Tibial artery (tissue), 4 donors: ENCODE measurements around the gene TNN.
"Not testable (repeated sequence)": the region's sequence is repeated elsewhere in the genome, so short reads cannot be mapped to it uniquely, and the experiment has no call there.

Experiments used
- DNase-seq, 2 donors: peaks; one replicate each; pipeline ENCODE4 v3.0.0-alpha.2; 2019
- H3K27ac ChIP-seq, 2 donors: fragments of 200-600 bp; sonication (generic) in 1 of 2; 1 replicate in 1 of 2; 2 replicates in 1 of 2; pipeline ENCODE4 v1.5.1; 2018 to 2019; ENCODE audit warnings: mild to moderate bottlenecking in 1 of 2
- H3K27me3 ChIP-seq, 2 donors: fragments of 200-600 bp; sonication (generic) in 1 of 2; one replicate each; pipeline versions ENCODE4 v1.5.1 to v1.6.0; 2016 to 2019
- H3K36me3 ChIP-seq, 3 donors: fragments of 200-600 bp; sonication (generic) in 2 of 3; one replicate each; pipeline ENCODE4 v1.5.1; 2016 to 2019; ENCODE audit warnings: mild to moderate bottlenecking in 2 of 3
- H3K4me1 ChIP-seq, 4 donors: fragments of 200-600 bp; sonication (generic) in 2 of 4; 1 replicate in 3 of 4; 2 replicates in 1 of 4; pipeline ENCODE4 v1.5.1; 2016 to 2019
- H3K4me3 ChIP-seq, 2 donors: fragments of 200-600 bp; sonication (generic) in 1 of 2; 1 replicate in 1 of 2; 2 replicates in 1 of 2; pipeline ENCODE4 v1.5.1; 2018 to 2019; ENCODE audit warnings: mild to moderate bottlenecking in 2 of 2
- H3K9me3 ChIP-seq, 3 donors: fragments of 200-600 bp; sonication (generic) in 1 of 3; one replicate each; pipeline ENCODE4 v1.5.1; 2016 to 2019
- CTCF ChIP-seq, 2 experiments: fragments of 200-600 bp in 1 of 2; fragments of 450-650 bp in 1 of 2; IDR thresholded peaks; one replicate each; pipeline ENCODE4 v1.5.1; 2017 to 2019; ENCODE audit warnings: antibody characterized with exemption in 2 of 2, mild to moderate bottlenecking in 1 of 2, moderate library complexity in 1 of 2
- intact Hi-C: fragments of 100-400 bp; cut with DNase I; formaldehyde crosslinking; loops from one replicate; pipeline ENCODE4 v1.15.0; 2023; ENCODE audit warnings: low total_unique reads

The TNN gene

GRCh38 chr1:175090780-175091179, 23.1 kb downstream of the TNN start:
- Histone ChIP-seq H3K9me3 (no peaks in the 10 kb centered on the region), H3K27me3 (no peaks in the 10 kb centered on the region), H3K36me3 (no peaks in the 10 kb centered on the region), H3K4me1 (no peaks in the 10 kb centered on the region), H3K4me3 (no peak overlapping the region), H3K27ac (no peak overlapping the region)
- no peak for TF ChIP-seq CTCF (IDR thresholded peaks at IDR 0.05)
- intact Hi-C loops, result no loop called here
- no peak for DNase-seq

- Histone ChIP-seq H3K36me3 (no peaks in the 10 kb centered on the region), H3K4me3 (no peak overlapping the region), H3K27ac (no peak overlapping the region), H3K4me1 (no peaks in the 10 kb centered on the region), H3K9me3 (no peaks in the 10 kb centered on the region), H3K27me3 (no peaks in the 10 kb centered on the region)
- no peak for DNase-seq
- no peak for TF ChIP-seq CTCF (IDR thresholded peaks at IDR 0.05)
- intact Hi-C loops, result no loop called here
These were observed 27.0 kb downstream of the TNN start for GRCh38 chr1:175094626-175095025.

- no peak for DNase-seq
- H3K4me3 ChIP-seq, result no peak overlapping the region
- H3K9me3 ChIP-seq, result no peaks in the 10 kb centered on the region
- no peaks in the 10 kb centered on the region for H3K36me3 ChIP-seq
- H3K27ac ChIP-seq, result no peak overlapping the region
- TF ChIP-seq CTCF (IDR thresholded peaks at IDR 0.05), result no peak
- intact Hi-C loops, result no loop called here
- no peaks in the 10 kb centered on the region for H3K27me3 ChIP-seq
- H3K4me1 ChIP-seq, result no peaks in the 10 kb centered on the region
These were observed 27.4 kb downstream of the TNN start for GRCh38 chr1:175095069-175095468.

GRCh38 chr1:175095978-175096607, 28.5 kb downstream of the TNN start:
- H3K9me3 ChIP-seq, result no peaks in the 10 kb centered on the region
- no peaks in the 10 kb centered on the region for H3K27me3 ChIP-seq
- no peak overlapping the region for H3K27ac ChIP-seq
- no peaks in the 10 kb centered on the region for H3K36me3 ChIP-seq
- DNase-seq, result no peak
- TF ChIP-seq CTCF (IDR thresholded peaks at IDR 0.05), result no peak
- no peak overlapping the region for H3K4me3 ChIP-seq
- intact Hi-C loops, result no loop called here
- H3K4me1 ChIP-seq, result no peaks in the 10 kb centered on the region

GRCh38 chr1:175097361-175097760, 29.7 kb downstream of the TNN start:
- DNase-seq, result no peak
- no peak for TF ChIP-seq CTCF (IDR thresholded peaks at IDR 0.05)
- Histone ChIP-seq H3K9me3 (no peaks in the 10 kb centered on the region), H3K36me3 (no peaks in the 10 kb centered on the region), H3K27ac (no peak overlapping the region), H3K4me1 (no peaks in the 10 kb centered on the region), H3K4me3 (no peak overlapping the region), H3K27me3 (no peaks in the 10 kb centered on the region)
- intact Hi-C loops, result no loop called here

- DNase-seq, result no peak
- TF ChIP-seq CTCF (IDR thresholded peaks at IDR 0.05), result no peak
- Histone ChIP-seq H3K27me3 (no peaks in the 10 kb centered on the region), H3K4me1 (no peaks in the 10 kb centered on the region), H3K27ac (no peak overlapping the region), H3K9me3 (no peaks in the 10 kb centered on the region), H3K4me3 (no peak overlapping the region), H3K36me3 (no peaks in the 10 kb centered on the region)
- intact Hi-C loops, result no loop called here
These were observed 32.3 kb downstream of the TNN start for GRCh38 chr1:175099916-175100315.

GRCh38 chr1:175102166-175102565, 34.5 kb downstream of the TNN start:
- H3K36me3 ChIP-seq, H3K4me3 ChIP-seq, intact Hi-C loops, H3K9me3 ChIP-seq, DNase-seq, H3K27me3 ChIP-seq, H3K4me1 ChIP-seq, H3K27ac ChIP-seq: not testable (repeated sequence)

GRCh38 chr1:175106536-175106935, 38.9 kb downstream of the TNN start:
- H3K4me3 ChIP-seq, H3K4me1 ChIP-seq, H3K27ac ChIP-seq, H3K36me3 ChIP-seq, H3K27me3 ChIP-seq, intact Hi-C loops, DNase-seq, H3K9me3 ChIP-seq: not testable (repeated sequence)
